PC-9 (cell line): Measurements from ENCODE around the gene SLC25A42. TPM values are rescaled to one million over a fixed set of nuclear protein-coding genes. Genes with fewer than 3 reads are reported as not detected.
A peak's percentile ranks its signal among the peaks of the same experiment; 100 is the strongest.

ENCODE experiments used
- BruUV-seq: library from RNA; stranded (reverse); fragments of 400-500 nt; replicated peaks from 2 replicates; lab custom pipeline; 2021; lab: Mats Ljungman, UMichigan
- CTCF ChIA-PET: fragments of 300-600 bp; sonication (Branson Sonifier 250); formaldehyde crosslinking; loops from one replicate; lab custom pipeline; 2022; ENCODE audit warnings: antibody characterized with exemption; lab: Charles Lee
- POLR2A ChIA-PET: fragments of 300-600 bp; sonication (Branson Sonifier 250); formaldehyde crosslinking; loops from one replicate; lab custom pipeline; 2022; ENCODE audit warnings: antibody characterized with exemption; ENCODE audit not compliant: unreplicated experiment; lab: Charles Lee
- DNase-seq, 2 experiments: peaks; one replicate each; pipeline versions ENCODE4 v3.0.0 to v3.0.0-alpha.2; 2015 to 2022; ENCODE audit warnings: mixed read lengths in 1 of 2
- H2AFZ ChIP-seq: fragments of 200-600 bp; sonication (generic); 2 replicates; pipeline ENCODE4 v1.8.1; 2017; ENCODE audit warnings: antibody characterized with exemption
- H3F3A ChIP-seq: fragments of 200-600 bp; sonication (generic); 2 replicates; pipeline ENCODE4 v1.8.1; 2017; ENCODE audit warnings: antibody characterized with exemption, mild to moderate bottlenecking, low read depth; ENCODE audit not compliant: insufficient read depth
- H3K27ac ChIP-seq: fragments of 200-600 bp; sonication (generic); 2 replicates; pipeline ENCODE4 v1.6.1; 2016; ENCODE audit warnings: mixed run types
- H3K27me3 ChIP-seq: fragments of 200-600 bp; sonication (generic); 2 replicates; pipeline ENCODE4 v1.6.1; 2016; ENCODE audit warnings: low read depth, mixed run types; ENCODE audit not compliant: insufficient read depth
- H3K36me3 ChIP-seq: fragments of 200-600 bp; sonication (generic); 2 replicates; pipeline ENCODE4 v1.6.1; 2016; ENCODE audit warnings: low read depth, mixed run types
- H3K4me1 ChIP-seq: fragments of 200-600 bp; sonication (generic); replicated peaks from 2 replicates; pipeline ENCODE4 v1.6.1; 2016; ENCODE audit warnings: mixed run types; ENCODE audit not compliant: insufficient read depth
- H3K4me2 ChIP-seq: fragments of 200-600 bp; sonication (generic); 2 replicates; pipeline ENCODE4 v1.6.1; 2017; ENCODE audit warnings: mixed run types
- H3K4me3 ChIP-seq: fragments of 200-600 bp; sonication (generic); 2 replicates; pipeline ENCODE4 v1.6.1; 2016; ENCODE audit warnings: mixed run types
- H3K79me2 ChIP-seq: fragments of 200-600 bp; sonication (generic); 2 replicates; pipeline ENCODE4 v1.6.1; 2017; ENCODE audit warnings: low read depth, mixed run types
- H3K9me2 ChIP-seq: fragments of 200-600 bp; sonication (generic); 2 replicates; pipeline ENCODE4 v1.8.1; 2017; ENCODE audit warnings: mild to moderate bottlenecking; ENCODE audit not compliant: insufficient read depth
- H3K9me3 ChIP-seq: fragments of 200-600 bp; sonication (generic); 2 replicates; pipeline ENCODE4 v1.8.1; 2016; ENCODE audit warnings: low read depth; ENCODE audit not compliant: insufficient read depth
- H4K20me1 ChIP-seq: fragments of 200-600 bp; sonication (generic); 2 replicates; pipeline ENCODE4 v1.8.1; 2017; ENCODE audit not compliant: insufficient read depth
- EZH2 ChIP-seq: fragments of 200-600 bp; sonication (generic); IDR thresholded peaks from 2 replicates; pipeline ENCODE4 v1.8.0; 2017; ENCODE audit warnings: antibody characterized with exemption, low read depth
- intact Hi-C: fragments of 100-400 bp; cut with micrococcal nuclease; formaldehyde crosslinking; loops from one replicate; pipeline ENCODE4 v1.10.0; 2022; ENCODE audit not compliant: unreplicated experiment
- total RNA-seq: library from RNA; stranded (reverse); gene quantifications from 2 replicates; pipeline ENCODE4 v1.2.3, GENCODE V29; 2021
- TF ChIP-seq, protein P1 (sequence below): fragments of 200-600 bp; sonication (generic); conservative IDR thresholded peaks from 2 replicates; pipeline ENCODE4 v1.6.1; 2017; ENCODE audit warnings: mixed run types, antibody characterized with exemption, mild to moderate bottlenecking, moderate library complexity

Gene SLC25A42
- total RNA-seq, 1 experiment from 2014 or later: 6.9 TPM

GRCh38 chr19:19095691-19096090, 31.9 kb downstream of the SLC25A42 start:
- no peak overlapping the region for H3K4me3 ChIP-seq
- no peaks in the 10 kb centered on the region for H3K79me2 ChIP-seq
- DNase-seq: no peak
- H3K36me3 ChIP-seq: no peaks in the 10 kb centered on the region
- intact Hi-C loops: no loop called here
- no peak overlapping the region for H3K27ac ChIP-seq
- no peak overlapping the region for H3K4me2 ChIP-seq
- no peaks in the 10 kb centered on the region for H3K27me3 ChIP-seq
- H3K4me1 ChIP-seq: peaks cover 52% of the 10 kb centered on the region
- no peak overlapping the region for H2AFZ ChIP-seq
- ChIA-PET POLR2A (no interaction called here), CTCF (no interaction called here)
- TF ChIP-seq EZH2: no peak
- TF ChIP-seq, protein P1, sequence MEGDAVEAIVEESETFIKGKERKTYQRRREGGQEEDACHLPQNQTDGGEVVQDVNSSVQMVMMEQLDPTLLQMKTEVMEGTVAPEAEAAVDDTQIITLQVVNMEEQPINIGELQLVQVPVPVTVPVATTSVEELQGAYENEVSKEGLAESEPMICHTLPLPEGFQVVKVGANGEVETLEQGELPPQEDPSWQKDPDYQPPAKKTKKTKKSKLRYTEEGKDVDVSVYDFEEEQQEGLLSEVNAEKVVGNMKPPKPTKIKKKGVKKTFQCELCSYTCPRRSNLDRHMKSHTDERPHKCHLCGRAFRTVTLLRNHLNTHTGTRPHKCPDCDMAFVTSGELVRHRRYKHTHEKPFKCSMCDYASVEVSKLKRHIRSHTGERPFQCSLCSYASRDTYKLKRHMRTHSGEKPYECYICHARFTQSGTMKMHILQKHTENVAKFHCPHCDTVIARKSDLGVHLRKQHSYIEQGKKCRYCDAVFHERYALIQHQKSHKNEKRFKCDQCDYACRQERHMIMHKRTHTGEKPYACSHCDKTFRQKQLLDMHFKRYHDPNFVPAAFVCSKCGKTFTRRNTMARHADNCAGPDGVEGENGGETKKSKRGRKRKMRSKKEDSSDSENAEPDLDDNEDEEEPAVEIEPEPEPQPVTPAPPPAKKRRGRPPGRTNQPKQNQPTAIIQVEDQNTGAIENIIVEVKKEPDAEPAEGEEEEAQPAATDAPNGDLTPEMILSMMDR: no peak
- no peaks in the 10 kb centered on the region for H3K9me3 ChIP-seq
- peaks cover 14% of the 10 kb centered on the region; the same call in 1 of the 2 replicates for H3F3A ChIP-seq
- no peaks in the 10 kb centered on the region for H4K20me1 ChIP-seq
- H3K9me2 ChIP-seq: no peaks in the 10 kb centered on the region
- no TSS peak for BruUV-seq

DNA sequence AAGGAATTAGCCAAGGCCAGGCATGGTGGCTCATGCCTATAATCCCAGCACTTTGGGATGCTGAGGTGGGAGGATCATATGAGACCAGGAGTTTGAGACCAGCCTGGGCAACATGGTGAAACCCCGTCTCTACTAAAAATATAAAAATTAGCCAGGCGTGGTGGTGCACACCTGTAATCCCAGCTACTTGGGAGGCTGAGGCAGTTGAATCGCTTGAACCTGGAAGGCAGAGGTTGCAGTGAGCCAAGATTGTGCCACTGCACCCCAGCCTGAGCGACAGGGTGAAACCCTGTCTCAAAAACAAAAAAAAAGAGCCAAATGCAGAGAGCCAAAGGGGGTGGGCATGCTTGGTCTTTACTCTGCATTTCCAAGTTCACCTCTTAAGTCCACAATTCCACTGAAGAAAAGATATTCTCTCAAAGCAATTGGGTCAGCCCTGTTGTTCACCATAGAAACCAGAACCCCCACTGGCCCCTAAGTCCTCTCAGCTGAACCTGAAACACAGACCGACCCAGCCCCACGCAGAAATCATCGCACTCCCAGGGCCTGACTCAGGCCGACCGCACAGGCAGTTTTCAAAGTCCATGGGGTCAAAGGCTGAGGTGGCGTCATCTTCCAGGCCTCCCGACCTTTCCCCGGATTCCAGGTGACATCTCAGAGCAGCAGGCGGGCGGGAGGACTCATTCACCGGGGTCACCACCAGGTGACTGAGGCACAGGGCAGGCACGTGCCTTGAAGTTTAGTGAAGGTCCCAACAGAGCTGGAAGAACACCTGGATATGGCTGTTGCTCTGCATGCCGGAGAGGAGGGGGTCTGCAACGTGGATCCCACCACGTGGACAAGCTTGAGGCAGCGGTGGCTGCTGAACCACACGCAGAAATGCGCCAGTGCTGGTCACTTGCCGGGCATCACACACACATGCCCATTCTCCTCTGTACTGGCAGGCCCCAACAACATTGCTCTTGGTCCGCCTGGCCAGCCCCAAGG, 33.1 kb downstream of the SLC25A42 start:
- CTCF ChIA-PET: interaction anchor here (0.5 to 0.6 kb wide), 2 partner anchors 20 to 768 kb away, joined by 3 to 5 read pairs; no protein-coding TSS in a partner anchor
- Histone ChIP-seq H3K79me2 (no peaks in the 10 kb centered on the region), H3K4me3 (no peak overlapping the region), H2AFZ (no peak overlapping the region), H3K4me2 (peak overlapping the region; percentile 48), H3K36me3 (no peaks in the 10 kb centered on the region), H3K27ac (peak overlapping the region; percentile 79), H3F3A (peaks cover 14% of the 10 kb centered on the region; the same call in 1 of the 2 replicates), H3K9me3 (no peaks in the 10 kb centered on the region), H3K27me3 (no peaks in the 10 kb centered on the region), H3K9me2 (no peaks in the 10 kb centered on the region), H3K4me1 (peaks cover 52% of the 10 kb centered on the region), H4K20me1 (no peaks in the 10 kb centered on the region)
- intact Hi-C loops: no loop called here
- TF ChIP-seq EZH2: no peak
- TF ChIP-seq, protein P1: no peak
- peak; percentile 77 to 95 for DNase-seq
- POLR2A ChIA-PET: no interaction called here
- no TSS peak for BruUV-seq

DNA sequence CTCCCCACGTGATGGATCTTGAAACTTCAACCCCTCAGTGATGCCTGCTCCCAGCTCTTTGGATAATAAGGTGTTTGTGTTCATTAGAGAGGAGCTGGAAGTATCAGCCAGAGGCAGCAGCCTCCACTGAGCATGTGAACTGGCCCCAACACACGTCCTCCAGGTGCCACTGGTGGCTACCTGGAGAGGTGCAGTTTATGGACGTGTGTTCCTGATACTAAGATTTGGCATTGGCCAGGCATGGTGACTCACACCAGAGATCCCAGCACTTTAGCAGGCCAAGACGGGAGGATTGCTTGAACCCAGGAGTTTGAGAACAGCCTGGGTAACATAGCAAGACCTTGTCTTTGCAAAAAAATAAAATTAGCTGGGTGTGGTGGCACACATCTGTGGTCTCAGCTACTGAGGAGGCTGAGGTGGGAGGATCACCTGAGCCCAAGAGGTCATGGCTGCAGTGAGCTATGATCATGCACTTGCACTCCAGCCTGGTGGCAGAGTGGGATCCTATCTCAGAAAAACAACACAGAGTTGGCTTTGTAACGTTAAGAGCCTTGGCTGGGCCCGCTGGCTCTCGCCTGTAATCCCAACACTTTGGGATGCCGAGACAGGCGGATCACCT, 34.4 kb downstream of the SLC25A42 start:
- peaks cover 52% of the 10 kb centered on the region for H3K4me1 ChIP-seq
- no peaks in the 10 kb centered on the region for H3K36me3 ChIP-seq
- TF ChIP-seq, protein P1: peak; percentile 46
- no peak for TF ChIP-seq EZH2
- peak; percentile 16 to 79 for DNase-seq
- peak overlapping the region; percentile 79; the same call in 1 of the 2 replicates for H3K27ac ChIP-seq
- no peak overlapping the region for H2AFZ ChIP-seq
- no TSS peak for BruUV-seq
- peaks cover 14% of the 10 kb centered on the region; the same call in 1 of the 2 replicates for H3F3A ChIP-seq
- H3K4me2 ChIP-seq: 0 out of 2 replicates have a peak overlapping the region, but pooled peaks have one; percentile 48
- no peaks in the 10 kb centered on the region for H4K20me1 ChIP-seq
- POLR2A ChIA-PET: no interaction called here
- intact Hi-C loops: no loop called here
- no peaks in the 10 kb centered on the region for H3K9me3 ChIP-seq
- no peak overlapping the region for H3K4me3 ChIP-seq
- CTCF ChIA-PET: interaction anchor here (0.6 kb wide), 2 partner anchors 471 to 769 kb away, joined by 3 to 5 read pairs; no protein-coding TSS in a partner anchor
- H3K27me3 ChIP-seq: no peaks in the 10 kb centered on the region
- H3K79me2 ChIP-seq: no peaks in the 10 kb centered on the region
- H3K9me2 ChIP-seq: no peaks in the 10 kb centered on the region
